Measurements from ENCODE around the gene KDM7A. TPM values are rescaled to one million over a fixed set of nuclear protein-coding genes. Genes with fewer than 3 reads are reported as not detected.

The KDM7A gene
- total RNA-seq, 1 experiment from 2014 or later: 7.2 TPM

- Histone ChIP-seq H4K20me1 (ENCODE audit: insufficient read depth, low read depth, low read length) (no peaks in the 10 kb centered on the region), H3K9me3 (ENCODE audit: low read length) (peaks cover 14% of the 10 kb centered on the region), H3K36me3 (ENCODE audit: insufficient read depth, low read length) (no peaks in the 10 kb centered on the region), H3K79me2 (ENCODE audit: low read length) (no peaks in the 10 kb centered on the region), H3K27me3 (ENCODE audit: low read length) (peaks cover 5% of the 10 kb centered on the region; the same call in 1 of the 2 replicates), H3K4me2 (ENCODE audit: low read depth, low read length, poor library complexity, severe bottlenecking) (no peak overlapping the region), H3K9me2 (replicated peaks; ENCODE audit: insufficient read depth, low read length) (no peaks in the 10 kb centered on the region), H3K4me1 (ENCODE audit: low read length) (peaks cover 3% of the 10 kb centered on the region), H2AFZ (ENCODE audit: low read length) (no peak overlapping the region), H3K9ac (ENCODE audit: low read length) (no peak overlapping the region), H3K4me3 (ENCODE audit: low read length) (no peak overlapping the region), H3K27ac (ENCODE audit: low read length) (no peak overlapping the region)
- no peak for DNase-seq
These were observed 108.8 kb downstream of the KDM7A start for GRCh38 chr7:140068033-140068432.

DNA sequence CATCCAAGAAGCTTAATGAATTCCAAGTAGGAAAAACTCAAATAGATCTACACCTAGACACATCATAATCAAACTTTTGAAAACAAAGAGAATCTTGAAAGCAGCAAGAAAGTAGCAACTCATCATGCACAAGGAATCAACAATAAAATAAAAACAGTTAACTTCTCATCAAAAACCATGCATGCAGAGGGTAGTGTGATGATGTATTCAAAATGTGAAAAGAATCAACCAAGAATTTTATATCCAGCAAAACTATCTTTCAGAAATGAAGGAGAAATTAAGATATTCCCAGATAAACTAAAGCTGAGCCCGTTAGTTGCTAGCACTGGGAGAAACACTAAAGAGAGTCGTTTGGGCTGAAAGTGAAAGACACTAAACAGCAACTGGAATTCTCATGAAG is 109.7 kb downstream of the KDM7A start:
- H3K79me2 ChIP-seq (ENCODE audit: low read length): peaks cover 3% of the 10 kb centered on the region; the same call in 1 of the 2 replicates
- no peak overlapping the region for H3K9ac ChIP-seq (ENCODE audit: low read length)
- no peaks in the 10 kb centered on the region for H3K9me2 ChIP-seq (replicated peaks; ENCODE audit: insufficient read depth, low read length)
- H3K36me3 ChIP-seq (ENCODE audit: insufficient read depth, low read length): no peaks in the 10 kb centered on the region
- peaks cover 14% of the 10 kb centered on the region for H3K9me3 ChIP-seq (ENCODE audit: low read length)
- no peak overlapping the region for H3K4me3 ChIP-seq (ENCODE audit: low read length)
- H4K20me1 ChIP-seq (ENCODE audit: insufficient read depth, low read depth, low read length): no peaks in the 10 kb centered on the region
- H3K27me3 ChIP-seq (ENCODE audit: low read length): peaks cover 5% of the 10 kb centered on the region; the same call in 1 of the 2 replicates
- H2AFZ ChIP-seq (ENCODE audit: low read length): no peak overlapping the region
- no peak for DNase-seq
- no peak overlapping the region for H3K27ac ChIP-seq (ENCODE audit: low read length)
- no peak overlapping the region for H3K4me2 ChIP-seq (ENCODE audit: low read depth, low read length, poor library complexity, severe bottlenecking)
- H3K4me1 ChIP-seq (ENCODE audit: low read length): peaks cover 8% of the 10 kb centered on the region

- peak; percentile 94 for DNase-seq
- peak within 1 kb of the TSS; percentile 75 for H3K9ac ChIP-seq (ENCODE audit: low read length)
- no peaks in the 10 kb centered on the region; the same call in 1 of the 2 replicates for H4K20me1 ChIP-seq (ENCODE audit: insufficient read depth, low read depth, low read length)
- H3K4me3 ChIP-seq (ENCODE audit: low read length): peak within 1 kb of the TSS; percentile 92
- H2AFZ ChIP-seq (ENCODE audit: low read length): peak within 1 kb of the TSS; percentile 99
- peaks cover 21% of the 10 kb centered on the region for H3K4me1 ChIP-seq (ENCODE audit: low read length)
- peaks cover 14% of the 10 kb centered on the region for H3K9me3 ChIP-seq (ENCODE audit: low read length)
- no peaks in the 10 kb centered on the region for H3K9me2 ChIP-seq (replicated peaks; ENCODE audit: insufficient read depth, low read length)
- no peaks in the 10 kb centered on the region for H3K36me3 ChIP-seq (ENCODE audit: insufficient read depth, low read length)
- peaks cover 5% of the 10 kb centered on the region; the same call in 1 of the 2 replicates for H3K27me3 ChIP-seq (ENCODE audit: low read length)
- peak within 1 kb of the TSS; percentile 88 for H3K4me2 ChIP-seq (ENCODE audit: low read depth, low read length, poor library complexity, severe bottlenecking)
- peaks cover 30% of the 10 kb centered on the region for H3K79me2 ChIP-seq (ENCODE audit: low read length)
- H3K27ac ChIP-seq (ENCODE audit: low read length): no peak within 1 kb of the TSS
These were observed 114.1 kb downstream of the KDM7A start, which contains the start of gene PARP12 for GRCh38 chr7:140062528-140063299. PARP12 (minus strand) TSS chr7:140062951; CDS start chr7:140062847, 104 bp downstream.

- H3K4me1 ChIP-seq (ENCODE audit: low read length): peaks cover 21% of the 10 kb centered on the region
- H3K27ac ChIP-seq (ENCODE audit: low read length): no peak overlapping the region
- H3K4me3 ChIP-seq (ENCODE audit: low read length): peak overlapping the region; percentile 92
- no peaks in the 10 kb centered on the region for H3K36me3 ChIP-seq (ENCODE audit: insufficient read depth, low read length)
- H3K79me2 ChIP-seq (ENCODE audit: low read length): peaks cover 33% of the 10 kb centered on the region
- H3K9me2 ChIP-seq (replicated peaks; ENCODE audit: insufficient read depth, low read length): no peaks in the 10 kb centered on the region
- H2AFZ ChIP-seq (ENCODE audit: low read length): peak overlapping the region; percentile 99
- H3K4me2 ChIP-seq (ENCODE audit: low read depth, low read length, poor library complexity, severe bottlenecking): peak overlapping the region; percentile 88
- H4K20me1 ChIP-seq (ENCODE audit: insufficient read depth, low read depth, low read length): no peaks in the 10 kb centered on the region; the same call in 1 of the 2 replicates
- peaks cover 5% of the 10 kb centered on the region; the same call in 1 of the 2 replicates for H3K27me3 ChIP-seq (ENCODE audit: low read length)
- peak overlapping the region; percentile 75 for H3K9ac ChIP-seq (ENCODE audit: low read length)
- peak; percentile 53 for DNase-seq
- peaks cover 10% of the 10 kb centered on the region for H3K9me3 ChIP-seq (ENCODE audit: low read length)
These were observed 114.7 kb downstream of the KDM7A start for GRCh38 chr7:140062118-140062527.

- peak overlapping the region; percentile 75 for H3K9ac ChIP-seq (ENCODE audit: low read length)
- H3K4me2 ChIP-seq (ENCODE audit: low read depth, low read length, poor library complexity, severe bottlenecking): peak overlapping the region; percentile 88
- H3K9me3 ChIP-seq (ENCODE audit: low read length): peaks cover 5% of the 10 kb centered on the region
- H3K79me2 ChIP-seq (ENCODE audit: low read length): peaks cover 33% of the 10 kb centered on the region
- H3K36me3 ChIP-seq (ENCODE audit: insufficient read depth, low read length): no peaks in the 10 kb centered on the region
- H3K27ac ChIP-seq (ENCODE audit: low read length): no peak overlapping the region
- peak overlapping the region; percentile 92 for H3K4me3 ChIP-seq (ENCODE audit: low read length)
- H2AFZ ChIP-seq (ENCODE audit: low read length): peak overlapping the region; percentile 99; the same call in 1 of the 2 replicates
- no peaks in the 10 kb centered on the region; the same call in 1 of the 2 replicates for H4K20me1 ChIP-seq (ENCODE audit: insufficient read depth, low read depth, low read length)
- peaks cover under 1% of the 10 kb centered on the region; the same call in 1 of the 2 replicates for H3K27me3 ChIP-seq (ENCODE audit: low read length)
- no peak for DNase-seq
- no peaks in the 10 kb centered on the region for H3K9me2 ChIP-seq (replicated peaks; ENCODE audit: insufficient read depth, low read length)
- peaks cover 26% of the 10 kb centered on the region for H3K4me1 ChIP-seq (ENCODE audit: low read length)
These were observed 115.2 kb downstream of the KDM7A start for GRCh38 chr7:140061607-140061930.

GRCh38 chr7:140060788-140061606 is 115.8 kb downstream of the KDM7A start:
- H3K4me1 ChIP-seq (ENCODE audit: low read length): peaks cover 28% of the 10 kb centered on the region
- H3K9me3 ChIP-seq (ENCODE audit: low read length): no peaks in the 10 kb centered on the region
- peak overlapping the region; percentile 75; the same call in 1 of the 2 replicates for H3K9ac ChIP-seq (ENCODE audit: low read length)
- H3K36me3 ChIP-seq (ENCODE audit: insufficient read depth, low read length): no peaks in the 10 kb centered on the region
- H2AFZ ChIP-seq (ENCODE audit: low read length): no peak overlapping the region
- H3K27ac ChIP-seq (ENCODE audit: low read length): no peak overlapping the region
- no peak for DNase-seq
- H3K4me3 ChIP-seq (ENCODE audit: low read length): peak overlapping the region; percentile 92; the same call in 1 of the 2 replicates
- H3K27me3 ChIP-seq (ENCODE audit: low read length): no peaks in the 10 kb centered on the region
- H4K20me1 ChIP-seq (ENCODE audit: insufficient read depth, low read depth, low read length): no peaks in the 10 kb centered on the region; the same call in 1 of the 2 replicates
- no peaks in the 10 kb centered on the region for H3K9me2 ChIP-seq (replicated peaks; ENCODE audit: insufficient read depth, low read length)
- peaks cover 33% of the 10 kb centered on the region for H3K79me2 ChIP-seq (ENCODE audit: low read length)
- H3K4me2 ChIP-seq (ENCODE audit: low read depth, low read length, poor library complexity, severe bottlenecking): peak overlapping the region; percentile 88

DNA sequence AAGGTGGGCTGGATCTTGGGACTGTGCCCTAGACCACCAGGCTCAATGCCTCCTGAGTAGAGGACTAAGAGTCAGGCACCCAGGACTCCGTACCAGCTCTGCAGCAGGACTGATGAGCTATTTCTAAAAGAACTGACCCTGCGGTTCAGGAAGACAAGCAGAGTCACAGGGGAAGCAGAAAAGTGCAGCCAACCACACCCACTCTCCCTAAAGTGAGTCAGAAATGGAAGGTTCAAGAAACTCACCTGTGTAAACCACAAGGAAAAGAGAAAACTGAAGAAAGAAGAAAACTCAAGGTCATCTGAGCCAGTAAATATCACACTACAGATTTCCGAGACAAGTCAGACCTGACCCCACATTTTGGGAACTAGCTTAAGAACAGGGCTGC is 116.5 kb downstream of the KDM7A start:
- Histone ChIP-seq H4K20me1 (ENCODE audit: insufficient read depth, low read depth, low read length) (no peaks in the 10 kb centered on the region; the same call in 1 of the 2 replicates), H3K4me3 (ENCODE audit: low read length) (no peak overlapping the region), H2AFZ (ENCODE audit: low read length) (no peak overlapping the region), H3K9me2 (replicated peaks; ENCODE audit: insufficient read depth, low read length) (no peaks in the 10 kb centered on the region), H3K4me1 (ENCODE audit: low read length) (peaks cover 28% of the 10 kb centered on the region), H3K36me3 (ENCODE audit: insufficient read depth, low read length) (no peaks in the 10 kb centered on the region), H3K9me3 (ENCODE audit: low read length) (no peaks in the 10 kb centered on the region), H3K9ac (ENCODE audit: low read length) (no peak overlapping the region), H3K79me2 (ENCODE audit: low read length) (peaks cover 33% of the 10 kb centered on the region), H3K27ac (ENCODE audit: low read length) (no peak overlapping the region), H3K4me2 (ENCODE audit: low read depth, low read length, poor library complexity, severe bottlenecking) (no peak overlapping the region), H3K27me3 (ENCODE audit: low read length) (no peaks in the 10 kb centered on the region)
- no peak for DNase-seq

Measured in Karpas-422 (cell line).